Trophoblast cell (in vitro differentiated cells and primary cell): ENCODE results near the gene PLPP4.
A peak's percentile ranks its signal among the peaks of the same experiment; 100 is the strongest.

Source experiments
- DNase-seq, 2 donors: peaks; one replicate each; pipeline ENCODE4 v3.0.0-alpha.2; 2016
- H2AFZ ChIP-seq: 2 replicates; pipeline ENCODE4 v1.6.1; 2013; ENCODE audit warnings: low read length, moderate library complexity, mild to moderate bottlenecking; ENCODE audit not compliant: insufficient read depth, poor library complexity
- H2AK5ac ChIP-seq: 2 replicates; pipeline ENCODE4 v1.6.1; 2013; ENCODE audit warnings: mild to moderate bottlenecking, low read length
- H2BK120ac ChIP-seq: 2 replicates; pipeline ENCODE4 v1.6.1; 2013; ENCODE audit warnings: low read length, mild to moderate bottlenecking, moderate library complexity; ENCODE audit not compliant: insufficient read depth, poor library complexity
- H2BK12ac ChIP-seq: 2 replicates; pipeline ENCODE4 v1.6.1; 2013; ENCODE audit warnings: mild to moderate bottlenecking, low read length, moderate library complexity
- H2BK5ac ChIP-seq: 2 replicates; pipeline ENCODE4 v1.6.1; 2013; ENCODE audit warnings: low read length, low read depth, moderate library complexity, mild to moderate bottlenecking; ENCODE audit not compliant: poor library complexity
- H3K14ac ChIP-seq: 2 replicates; pipeline ENCODE4 v1.6.1; 2013; ENCODE audit warnings: mild to moderate bottlenecking, low read length
- H3K18ac ChIP-seq: 2 replicates; pipeline ENCODE4 v1.6.1; 2013; ENCODE audit warnings: mild to moderate bottlenecking, low read length
- H3K23ac ChIP-seq: 2 replicates; pipeline ENCODE4 v1.6.1; 2013; ENCODE audit warnings: low read length
- H3K27ac ChIP-seq: 2 replicates; pipeline ENCODE4 v1.5.1; 2013; ENCODE audit warnings: low read depth, mild to moderate bottlenecking, inconsistent platforms, low read length, moderate library complexity
- H3K27me3 ChIP-seq: 2 replicates; pipeline ENCODE4 v1.6.1; 2013; ENCODE audit warnings: inconsistent platforms, mild to moderate bottlenecking, low read length, moderate library complexity; ENCODE audit not compliant: insufficient read depth
- H3K36me3 ChIP-seq, 2 experiments: 1 replicate in 1 of 2; 2 replicates in 1 of 2; pipeline ENCODE4 v1.6.1; 2013; ENCODE audit warnings: low read length in 2 of 2, mild to moderate bottlenecking in 2 of 2, moderate library complexity in 1 of 2; ENCODE audit not compliant: insufficient read depth in 2 of 2, control insufficient read depth in 1 of 2
- H3K4ac ChIP-seq: 2 replicates; pipeline ENCODE4 v1.6.1; 2013; ENCODE audit warnings: low read depth, mild to moderate bottlenecking, low read length, moderate library complexity
- H3K4me1 ChIP-seq, 2 experiments: 1 replicate in 1 of 2; 2 replicates in 1 of 2; pipeline ENCODE4 v1.6.1; 2013; ENCODE audit warnings: low read length in 2 of 2, mild to moderate bottlenecking in 2 of 2, moderate library complexity in 1 of 2; ENCODE audit not compliant: insufficient read depth in 2 of 2, control insufficient read depth in 1 of 2
- H3K4me2 ChIP-seq: 2 replicates; pipeline ENCODE4 v1.6.1; 2013; ENCODE audit warnings: inconsistent platforms, mild to moderate bottlenecking, low read length, moderate library complexity
- H3K4me3 ChIP-seq: 2 replicates; pipeline ENCODE4 v1.5.1; 2013; ENCODE audit warnings: mild to moderate bottlenecking, low read depth, low read length, inconsistent platforms
- H3K79me1 ChIP-seq: one replicate; pipeline ENCODE4 v1.6.1; 2013; ENCODE audit warnings: low read length
- H3K79me2 ChIP-seq: 2 replicates; pipeline ENCODE4 v1.6.1; 2013; ENCODE audit warnings: low read length, mild to moderate bottlenecking; ENCODE audit not compliant: control insufficient read depth, insufficient read depth, poor library complexity
- H3K9ac ChIP-seq: 2 replicates; pipeline ENCODE4 v1.6.1; 2013; ENCODE audit warnings: mild to moderate bottlenecking, low read length
- H3K9me3 ChIP-seq: 2 replicates; pipeline ENCODE4 v1.6.1; 2013; ENCODE audit warnings: low read depth, mild to moderate bottlenecking, control low read depth, inconsistent platforms, low read length; ENCODE audit not compliant: insufficient read depth
- H4K12ac ChIP-seq: 2 replicates; pipeline ENCODE4 v1.6.1; 2013; ENCODE audit warnings: low read depth, mild to moderate bottlenecking, low read length, moderate library complexity
- H4K8ac ChIP-seq: 2 replicates; pipeline ENCODE4 v1.6.1; 2013; ENCODE audit warnings: low read depth, mild to moderate bottlenecking, low read length, moderate library complexity
- H4K91ac ChIP-seq: one replicate; pipeline ENCODE4 v1.6.1; 2013; ENCODE audit warnings: low read depth, mild to moderate bottlenecking, low read length, moderate library complexity
- WGBS: extraction: QIAGEN DNeasy Blood & Tissue Kit; methylation state at CpG from one replicate; pipeline ENCODE4 v1.1.7; 2013; ENCODE audit warnings: missing lambda C conversion rate; ENCODE audit not compliant: insufficient read length, insufficient coverage; ENCODE audit errors: extremely low coverage; 5-methylcytosine and 5-hydroxymethylcytosine counted together

The PLPP4 gene

DNA sequence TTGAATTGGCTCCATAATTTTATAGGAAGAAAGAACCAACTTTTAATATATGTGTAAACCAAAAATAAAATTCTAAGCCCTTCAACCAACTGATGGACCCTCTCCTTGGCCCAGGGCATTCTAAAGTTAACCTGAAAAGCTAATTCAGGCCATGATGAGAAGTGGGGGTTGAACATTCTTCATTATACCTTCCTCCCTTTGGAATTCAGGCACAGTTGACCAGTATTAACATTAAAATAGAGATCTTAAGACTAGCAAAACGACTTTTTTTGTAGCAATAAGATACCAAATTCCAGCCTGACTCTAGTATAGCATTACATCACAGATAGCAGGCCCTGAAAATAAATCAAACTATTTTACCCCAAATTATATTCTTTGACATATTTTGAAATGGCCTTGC lies 173.2 kb downstream of the PLPP4 start:
- no peaks in the 10 kb centered on the region for H3K4me1 ChIP-seq
- H2AK5ac ChIP-seq = no peak overlapping the region
- H4K12ac ChIP-seq = no peak overlapping the region
- no peak overlapping the region for H3K4me2 ChIP-seq
- no CpG with 5 or more reads among the region's 1 CpG for WGBS
- H3K18ac ChIP-seq = no peak overlapping the region
- H3K79me1 ChIP-seq = no peaks in the 10 kb centered on the region
- no peak overlapping the region for H3K4ac ChIP-seq
- H2BK5ac ChIP-seq = no peak overlapping the region
- H3K79me2 ChIP-seq = no peaks in the 10 kb centered on the region
- no peak overlapping the region for H3K4me3 ChIP-seq
- no peak overlapping the region for H3K27ac ChIP-seq
- DNase-seq = no peak
- H4K91ac ChIP-seq = no peak overlapping the region
- H2BK12ac ChIP-seq = no peak overlapping the region
- no peak overlapping the region for H4K8ac ChIP-seq
- no peaks in the 10 kb centered on the region for H3K36me3 ChIP-seq
- H3K9ac ChIP-seq = no peak overlapping the region
- H2AFZ ChIP-seq = no peak overlapping the region
- no peaks in the 10 kb centered on the region for H3K27me3 ChIP-seq
- no peak overlapping the region for H3K14ac ChIP-seq
- H3K9me3 ChIP-seq = no peaks in the 10 kb centered on the region
- no peak overlapping the region for H3K23ac ChIP-seq
- no peak overlapping the region for H2BK120ac ChIP-seq

DNA sequence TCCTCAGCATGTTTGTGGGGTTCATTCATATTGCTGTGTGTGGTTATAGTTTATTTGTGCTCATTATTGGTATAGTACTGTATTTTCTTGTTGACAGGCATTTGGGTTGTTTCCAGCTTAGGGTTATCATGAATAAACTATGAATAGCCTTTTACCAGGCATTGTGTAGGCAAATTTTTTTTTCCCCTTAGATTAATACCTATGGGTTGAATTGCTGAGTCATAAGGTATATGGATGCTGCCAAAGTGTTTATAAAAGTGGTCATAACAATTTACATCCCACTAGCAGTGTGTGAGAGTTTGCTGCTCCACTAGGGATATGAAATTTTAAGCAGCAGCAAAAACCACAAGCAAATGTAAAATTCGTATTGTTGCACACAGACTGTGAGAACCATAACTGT lies 175.0 kb downstream of the PLPP4 start:
- Histone ChIP-seq H4K91ac (no peak overlapping the region), H3K4me2 (no peak overlapping the region), H3K23ac (no peak overlapping the region), H2AK5ac (no peak overlapping the region), H3K27me3 (no peaks in the 10 kb centered on the region), H2BK12ac (no peak overlapping the region), H3K79me1 (no peaks in the 10 kb centered on the region), H3K27ac (no peak overlapping the region), H2BK120ac (no peak overlapping the region), H3K9me3 (no peaks in the 10 kb centered on the region), H3K14ac (no peak overlapping the region), H2AFZ (no peak overlapping the region), H3K4ac (no peak overlapping the region), H3K18ac (no peak overlapping the region), H3K9ac (no peak overlapping the region), H3K4me3 (no peak overlapping the region), H3K36me3 (no peaks in the 10 kb centered on the region), H3K4me1 (no peaks in the 10 kb centered on the region), H3K79me2 (no peaks in the 10 kb centered on the region), H4K12ac (no peak overlapping the region), H2BK5ac (no peak overlapping the region), H4K8ac (no peak overlapping the region)
- no CpG with 5 or more reads among the region's 1 CpG for WGBS
- DNase-seq = no peak

DNA sequence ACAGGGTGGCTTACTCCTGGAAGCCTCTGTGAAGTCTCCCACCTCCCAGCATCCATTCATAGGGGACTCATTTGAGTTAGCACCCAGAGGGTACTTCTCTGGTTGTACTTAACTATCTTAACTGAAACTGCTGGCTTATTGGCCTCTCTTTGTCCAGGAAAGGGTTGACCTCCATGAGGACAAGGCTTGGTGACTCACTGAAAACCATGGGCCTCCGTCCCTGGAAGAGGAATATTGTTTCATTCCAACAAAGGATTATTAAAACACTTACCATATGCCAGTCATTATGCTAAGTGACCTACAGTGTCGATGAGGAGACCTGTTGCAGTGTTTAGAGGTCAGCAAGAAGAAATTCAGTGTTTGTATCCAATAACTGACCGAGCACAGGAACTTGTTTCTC lies 175.9 kb downstream of the PLPP4 start:
- no peak overlapping the region for H4K12ac ChIP-seq
- no peak overlapping the region for H2AK5ac ChIP-seq
- H3K36me3 ChIP-seq = no peaks in the 10 kb centered on the region
- no peak overlapping the region for H3K27ac ChIP-seq
- no peaks in the 10 kb centered on the region for H3K27me3 ChIP-seq
- no peak overlapping the region for H2BK120ac ChIP-seq
- WGBS = no CpG with 5 or more reads among the region's 3 CpGs
- H3K23ac ChIP-seq = no peak overlapping the region
- no peak overlapping the region for H2AFZ ChIP-seq
- H3K18ac ChIP-seq = no peak overlapping the region
- no peak overlapping the region for H4K91ac ChIP-seq
- H3K4ac ChIP-seq = no peak overlapping the region
- no peaks in the 10 kb centered on the region for H3K9me3 ChIP-seq
- H3K4me1 ChIP-seq = no peaks in the 10 kb centered on the region
- no peaks in the 10 kb centered on the region for H3K79me2 ChIP-seq
- H3K14ac ChIP-seq = no peak overlapping the region
- no peak overlapping the region for H2BK5ac ChIP-seq
- no peak for DNase-seq
- H3K79me1 ChIP-seq = no peaks in the 10 kb centered on the region
- no peak overlapping the region for H2BK12ac ChIP-seq
- no peak overlapping the region for H4K8ac ChIP-seq
- no peak overlapping the region for H3K4me2 ChIP-seq
- no peak overlapping the region for H3K9ac ChIP-seq
- H3K4me3 ChIP-seq = no peak overlapping the region

DNA sequence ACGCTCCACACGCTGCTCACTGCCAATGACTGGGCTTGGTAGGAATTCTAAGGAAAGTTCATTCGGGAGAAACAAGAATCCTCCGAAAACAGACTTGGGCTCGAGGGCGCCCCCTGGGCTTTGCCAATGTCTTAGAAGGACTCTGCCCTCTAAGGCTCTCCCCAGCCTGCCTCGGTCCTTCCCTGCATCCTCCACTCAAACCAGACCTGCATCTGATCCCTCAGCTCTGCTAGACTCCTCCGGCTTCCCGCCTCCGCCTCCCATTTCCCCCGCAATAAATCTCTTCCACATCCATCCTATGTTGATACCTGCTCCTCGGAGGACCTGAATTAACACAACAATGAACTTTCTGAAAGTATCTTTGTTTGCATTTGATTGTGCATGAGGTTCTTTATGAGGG lies 177.6 kb downstream of the PLPP4 start:
- Histone ChIP-seq H4K91ac (no peak overlapping the region), H3K79me2 (no peaks in the 10 kb centered on the region), H3K18ac (no peak overlapping the region), H3K9ac (no peak overlapping the region), H3K4me3 (no peak overlapping the region), H2AK5ac (no peak overlapping the region), H3K36me3 (no peaks in the 10 kb centered on the region), H2BK5ac (no peak overlapping the region), H4K12ac (no peak overlapping the region), H3K79me1 (no peaks in the 10 kb centered on the region), H3K4me1 (no peaks in the 10 kb centered on the region), H3K14ac (no peak overlapping the region), H3K4me2 (no peak overlapping the region), H2BK120ac (no peak overlapping the region), H3K9me3 (no peaks in the 10 kb centered on the region), H3K23ac (no peak overlapping the region), H3K4ac (no peak overlapping the region), H2BK12ac (no peak overlapping the region), H3K27me3 (no peaks in the 10 kb centered on the region), H2AFZ (no peak overlapping the region), H4K8ac (no peak overlapping the region), H3K27ac (no peak overlapping the region)
- peak in 1 of 2 donors; percentile 1 for DNase-seq
- WGBS = no CpG with 5 or more reads among the region's 12 CpGs
